Renal cortical epithelial cell (primary cell): ENCODE results near the gene MARCHF9. TPM values are rescaled to one million over a fixed set of nuclear protein-coding genes. Genes with fewer than 3 reads are reported as not detected.
A peak's percentile ranks its signal among the peaks of the same experiment; 100 is the strongest.

ENCODE experiments used
- DNase-seq: peaks from one replicate; pipeline ENCODE4 v3.0.0-alpha.2; 2011; ENCODE audit warnings: low read depth
- total RNA-seq: library from RNA; depleted of rRNA; stranded (reverse); fragments of >200 nt; gene quantifications from 2 replicates; pipeline ENCODE4 v1.2.3, GENCODE V29; 2014

Gene MARCHF9
- total RNA-seq, 1 donor from 2014 or later, result 8.5 TPM

GRCh38 chr12:57737467-57738460 is 17.1 kb upstream of the MARCHF9 start:
- DNase-seq, result no peak

DNA sequence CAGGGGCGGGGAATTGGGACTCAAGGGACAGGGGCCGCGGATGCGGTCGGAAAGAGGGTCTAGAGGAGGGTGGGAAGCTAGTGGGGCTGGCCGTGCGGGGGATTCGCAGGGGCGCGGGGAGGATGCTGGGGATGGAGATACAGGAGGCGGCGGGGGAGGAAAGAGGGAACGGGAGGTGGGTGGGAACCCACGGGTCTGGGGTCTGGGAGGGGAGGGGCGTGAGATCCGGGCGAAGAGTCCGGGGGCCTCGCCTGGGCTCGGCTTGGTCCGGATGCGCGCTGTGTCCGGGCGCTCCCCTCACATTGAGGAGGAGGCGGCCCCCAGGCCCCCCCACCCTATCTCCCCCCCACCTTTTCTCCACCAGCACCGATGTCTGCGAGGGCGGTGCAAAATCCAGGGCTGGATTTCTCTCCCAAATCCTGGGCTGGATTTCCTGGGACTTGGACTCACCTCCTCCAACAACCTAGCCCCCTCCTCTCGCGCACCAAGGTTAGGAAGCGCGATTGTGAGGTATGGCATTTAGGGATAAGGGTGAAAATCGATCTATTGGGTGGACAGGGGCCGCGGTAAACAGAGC is 16.2 kb upstream of the MARCHF9 start, which contains the start of gene AGAP2:
Gene AGAP2, minus strand, starts transcription at position 82 of the 577 bp plus-strand sequence. CDS start 496 bp downstream, outside the sequence.
- DNase-seq, result no peak

GRCh38 chr12:57739387-57739786 is 15.5 kb upstream of the MARCHF9 start:
- DNase-seq, result no peak

DNA sequence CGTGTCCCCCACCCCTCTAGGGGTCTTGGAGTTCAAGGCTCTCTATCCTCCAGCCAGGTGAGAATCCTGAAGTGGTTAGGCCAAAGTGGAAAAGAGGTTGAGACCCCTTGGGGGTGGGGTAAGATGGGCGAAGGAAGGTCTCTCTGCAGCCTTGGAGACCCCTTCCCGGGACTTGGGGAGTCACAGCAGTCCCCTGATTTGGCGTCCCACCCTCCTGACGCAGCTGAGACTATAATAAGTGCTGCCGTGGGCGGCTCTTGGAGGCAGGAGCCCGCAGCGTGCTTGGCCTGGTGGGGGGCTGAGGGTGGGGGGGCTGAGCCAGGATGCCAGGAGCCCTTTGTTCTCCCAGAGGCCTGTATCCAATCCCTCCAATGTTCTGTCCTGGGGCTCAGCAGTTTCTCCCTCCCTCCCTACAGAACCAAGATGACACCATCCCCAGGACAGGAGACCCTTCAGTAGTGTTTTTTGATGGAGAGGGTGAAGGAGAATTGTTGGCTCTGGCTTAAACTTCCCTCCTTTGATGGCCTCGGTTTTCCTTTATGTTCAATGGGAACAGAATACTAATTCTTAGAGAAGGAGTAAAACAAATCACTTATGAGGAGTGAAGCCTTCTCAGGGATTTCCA is 14.9 kb upstream of the MARCHF9 start:
- DNase-seq, result no peak

DNA sequence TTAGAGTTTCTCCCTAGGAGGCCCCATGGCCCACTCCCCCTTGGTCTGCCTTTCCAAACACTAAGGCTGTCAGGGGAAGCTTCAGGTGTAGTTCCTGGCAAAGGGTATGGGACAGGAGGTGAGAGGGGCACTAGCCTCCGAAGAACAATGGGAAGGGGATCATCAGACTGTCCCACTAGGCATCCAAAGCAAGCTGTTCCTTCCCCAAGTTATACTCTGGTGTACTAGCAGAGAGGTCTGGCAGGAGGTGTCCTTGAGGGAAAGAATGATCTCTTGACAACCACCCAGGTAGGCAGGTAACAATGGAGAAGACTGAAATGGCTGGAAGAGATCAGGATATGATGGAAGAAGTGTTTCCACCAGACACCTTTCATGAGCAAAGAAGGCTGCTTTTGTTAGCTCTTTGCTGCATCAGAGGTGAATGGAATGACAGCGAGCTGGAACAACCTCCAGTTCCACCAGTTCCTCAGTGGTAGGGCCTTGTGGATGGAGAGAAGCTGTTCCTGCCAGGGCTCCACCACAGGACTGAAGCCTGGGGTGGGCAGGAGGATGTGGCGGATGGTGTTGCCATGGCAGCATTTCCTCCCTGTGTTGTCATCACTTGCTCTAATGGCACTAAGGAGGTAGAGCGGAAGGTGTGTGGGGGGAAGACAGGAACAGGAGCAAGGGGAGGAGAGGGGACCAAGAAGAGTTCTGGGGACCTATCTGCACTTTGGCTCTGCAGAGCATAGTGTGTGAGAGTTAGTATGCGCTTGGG is 14.1 kb upstream of the MARCHF9 start:
- no peak for DNase-seq

- DNase-seq, result no peak
These were observed 13.5 kb upstream of the MARCHF9 start for GRCh38 chr12:57741413-57741789.

- DNase-seq, result no peak
These were observed 12.8 kb upstream of the MARCHF9 start for GRCh38 chr12:57741844-57742738.

DNA sequence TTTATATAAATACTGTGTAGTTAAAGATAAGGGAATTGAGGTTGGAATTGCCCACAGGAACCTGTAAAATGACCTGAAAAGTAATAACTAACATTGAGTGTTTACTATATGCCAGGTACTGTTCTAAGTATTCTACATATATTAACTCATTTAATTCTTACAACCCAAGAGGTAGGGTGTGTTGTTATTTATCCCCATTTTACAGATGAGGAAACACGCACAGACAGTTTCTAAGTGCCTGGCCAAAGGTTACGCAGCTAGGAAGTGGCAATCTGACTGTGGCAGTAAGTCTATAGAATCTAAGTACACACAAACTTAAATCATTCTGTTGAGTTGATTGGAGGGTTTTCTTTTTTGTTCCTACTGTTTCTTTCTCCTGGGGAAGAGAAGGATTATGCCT is 11.1 kb upstream of the MARCHF9 start:
- no peak for DNase-seq

- DNase-seq, result no peak
These were observed 10.6 kb upstream of the MARCHF9 start for GRCh38 chr12:57744194-57744776.

DNA sequence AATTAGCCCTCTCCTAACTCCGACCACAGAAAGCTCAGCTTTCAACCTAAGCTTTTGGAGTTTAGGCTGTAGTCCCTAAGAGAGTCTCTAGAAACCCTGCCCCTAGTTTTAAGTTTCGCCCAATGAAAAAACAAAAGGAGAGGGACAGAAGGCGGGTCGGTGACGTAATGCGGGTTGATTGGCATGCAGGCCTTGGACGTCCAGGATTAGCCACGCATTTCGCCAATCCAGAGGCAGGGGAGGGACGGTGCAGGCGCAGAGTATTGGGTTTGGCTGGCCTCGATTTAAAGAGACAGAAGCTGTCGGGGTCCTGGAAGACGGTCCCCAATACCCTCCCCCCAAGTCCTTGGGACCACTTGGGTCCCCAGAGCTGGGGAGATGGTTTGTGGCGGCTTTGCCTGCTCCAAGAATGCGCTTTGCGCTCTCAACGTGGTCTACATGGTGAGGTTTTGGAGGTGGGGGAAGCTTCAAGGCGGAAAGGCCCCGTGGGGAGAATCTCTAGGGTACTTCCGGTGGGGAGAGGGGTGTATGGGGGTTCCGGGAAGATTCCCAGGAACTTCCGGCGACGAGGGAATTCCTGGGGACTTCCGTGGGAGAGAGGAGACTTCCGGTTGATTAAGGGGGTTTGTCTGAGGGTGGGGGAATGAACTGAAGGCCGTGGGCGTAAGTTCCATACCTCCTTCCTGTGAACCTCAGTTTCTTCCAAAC is 10.0 kb upstream of the MARCHF9 start, which contains the start of gene TSPAN31:
Gene TSPAN31, plus strand, starts transcription at position 263 of the 708 bp plus-strand sequence. Its CDS starts 116 bp downstream, at position 379.
- DNase-seq, result peak; percentile 97

GRCh38 chr12:57745485-57745881 is 9.4 kb upstream of the MARCHF9 start:
- DNase-seq, result no peak

- DNase-seq, result no peak
These were observed 8.9 kb upstream of the MARCHF9 start for GRCh38 chr12:57746025-57746424.

GRCh38 chr12:57749061-57749460 is 5.8 kb upstream of the MARCHF9 start:
- no peak for DNase-seq

GRCh38 chr12:57750561-57751431 is 4.1 kb upstream of the MARCHF9 start:
- DNase-seq, result no peak

DNA sequence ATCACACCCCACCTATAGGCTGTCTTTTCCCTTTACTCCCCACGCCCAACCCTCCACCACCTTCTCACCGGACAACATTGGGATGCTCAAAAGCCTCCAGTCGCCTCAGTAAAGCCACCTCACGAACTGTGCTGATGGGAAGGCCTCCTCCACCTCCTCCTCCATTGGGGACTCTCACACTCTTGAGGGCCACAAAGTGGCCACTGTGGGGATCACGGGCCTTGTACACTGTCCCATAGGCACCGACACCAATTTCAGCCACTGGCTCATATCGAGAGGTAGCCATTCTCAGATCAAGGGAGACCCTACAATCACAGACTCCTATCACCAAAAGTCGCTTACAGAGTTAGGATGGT is 3.5 kb upstream of the MARCHF9 start:
- DNase-seq, result no peak

GRCh38 chr12:57751788-57752667 is 2.9 kb upstream of the MARCHF9 start, which contains the start of gene CDK4:
TSS of gene CDK4 (minus strand) at chr12:57752310. CDS start at chr12:57751717, 593 bp downstream.
- DNase-seq, result peak; percentile 98

GRCh38 chr12:57752668-57753000 is 2.3 kb upstream of the MARCHF9 start:
- DNase-seq, result no peak
